GM12878 (cell line): Measurements from ENCODE around the gene POLA2. TPM values are rescaled to one million over a fixed set of nuclear protein-coding genes. Genes with fewer than 3 reads are reported as not detected.

Source experiments
- ATAC-seq: fragments of 200-7000 bp; cut with Tn5 transposase; 3 replicates; pipeline ENCODE4 v1.9.1; 2020; ENCODE audit warnings: mild to moderate bottlenecking, moderate library complexity
- BruUV-seq: library from RNA; stranded (reverse); fragments of 400-500 nt; replicated peaks from 2 replicates; lab custom pipeline; 2021; lab: Mats Ljungman, UMichigan
- CTCF ChIA-PET: fragments of 300-600 bp; sonication (Branson Sonifier 250); formaldehyde crosslinking; extraction: SDS; loops from one replicate; lab custom pipeline; 2021; ENCODE audit warnings: inconsistent platforms; lab: Yijun Ruan, JAX
- POLR2A ChIA-PET: fragments of 350-600 bp; formaldehyde crosslinking; extraction: SDS; loops from one replicate; lab custom pipeline; 2021; ENCODE audit warnings: inconsistent platforms; lab: Charles Lee
- RAD21 ChIA-PET: fragments of 300-600 bp; sonication (Branson Sonifier 250); formaldehyde crosslinking; loops from one replicate; lab custom pipeline; 2023; ENCODE audit warnings: antibody characterized with exemption; ENCODE audit not compliant: unreplicated experiment; lab: Charles Lee
- SMC1A ChIA-PET: fragments of 300-600 bp; sonication (Branson Sonifier 250); formaldehyde crosslinking; loops from one replicate; lab custom pipeline; 2023; ENCODE audit not compliant: unreplicated experiment, uncharacterized antibody; lab: Charles Lee
- DNase-seq: peaks from one replicate; pipeline ENCODE4 v3.0.0-alpha.2; 2011; ENCODE audit warnings: low read depth, low spot score
- FAIRE-seq: peaks from 3 replicates; lab custom pipeline; 2011; peaks lifted over from hg19 to GRCh38; lab: Jason Lieb, UNC
- H2AFZ ChIP-seq: 2 replicates; pipeline ENCODE4 v1.6.0; 2011; ENCODE audit warnings: low read depth, low read length, control low read depth; ENCODE audit not compliant: control insufficient read depth
- H3K27ac ChIP-seq: 2 replicates; pipeline ENCODE4 v1.5.1; 2011; ENCODE audit warnings: control low read depth; ENCODE audit not compliant: control insufficient read depth, insufficient read depth
- H3K27me3 ChIP-seq, 2 experiments: replicated peaks in 1 of 2; 2 replicates each; pipeline versions ENCODE4 v1.6.0 to v1.6.1; 2011; ENCODE audit warnings: low read length in 1 of 2; ENCODE audit not compliant: control insufficient read depth in 2 of 2, insufficient read depth in 2 of 2
- H3K36me3 ChIP-seq, 2 experiments: 2 replicates each; pipeline ENCODE4 v1.5.1; 2011; ENCODE audit warnings: low read length in 1 of 2; ENCODE audit not compliant: control insufficient read depth in 2 of 2, insufficient read depth in 2 of 2
- H3K4me1 ChIP-seq: 2 replicates; pipeline ENCODE4 v1.6.1; 2011; ENCODE audit warnings: mild to moderate bottlenecking, low read length, moderate library complexity, mixed read lengths; ENCODE audit not compliant: control insufficient read depth, insufficient read depth
- H3K4me2 ChIP-seq: 2 replicates; pipeline ENCODE4 v1.6.0; 2011; ENCODE audit warnings: control low read depth; ENCODE audit not compliant: control insufficient read depth, insufficient read depth
- H3K4me3 ChIP-seq: fragments of 200-600 bp; sonication (generic); 2 replicates; pipeline ENCODE4 v1.5.1; 2016
- H3K79me2 ChIP-seq: 2 replicates; pipeline ENCODE4 v1.6.0; 2011; ENCODE audit warnings: low read length; ENCODE audit not compliant: control insufficient read depth, insufficient read depth
- H3K9ac ChIP-seq: 2 replicates; pipeline ENCODE4 v1.8.0; 2011; ENCODE audit warnings: low read length, control low read depth, mixed read lengths; ENCODE audit not compliant: control insufficient read depth, insufficient read depth
- H3K9me3 ChIP-seq: replicated peaks from 3 replicates; pipeline ENCODE4 v1.5.1; 2011; ENCODE audit warnings: mild to moderate bottlenecking, low read length; ENCODE audit not compliant: control insufficient read depth, insufficient read depth
- H4K20me1 ChIP-seq: 2 replicates; pipeline ENCODE4 v1.6.0; 2011; ENCODE audit not compliant: control insufficient read depth, insufficient read depth
- BRCA1 ChIP-seq: IDR thresholded peaks from 2 replicates; pipeline ENCODE4 v1.6.1; 2011; ENCODE audit warnings: low read depth, low read length, improper control_type of control experiment
- RAD21 ChIP-seq: IDR thresholded peaks from 2 replicates; pipeline ENCODE4 v1.6.1; 2011; ENCODE audit warnings: mild to moderate bottlenecking, low read depth, low read length, moderate library complexity; ENCODE audit not compliant: insufficient read depth
- SMAD5 ChIP-seq: IDR thresholded peaks from 2 replicates; pipeline ENCODE4 v1.6.1; 2016; ENCODE audit warnings: antibody characterized with exemption, low read depth
- SMARCA5 ChIP-seq: fragments of 450-650 bp; IDR thresholded peaks from 2 replicates; pipeline ENCODE4 v1.6.1; 2017; ENCODE audit warnings: mild to moderate bottlenecking
- SMC3 ChIP-seq: IDR thresholded peaks from 2 replicates; pipeline ENCODE4 v1.6.1; 2011; ENCODE audit warnings: low read length, improper control_type of control experiment, borderline replicate concordance
- YY1 ChIP-seq: IDR thresholded peaks from 2 replicates; pipeline ENCODE4 v1.6.1; 2011; ENCODE audit warnings: low read depth, mild to moderate bottlenecking, low read length
- ZNF384 ChIP-seq: IDR thresholded peaks from 2 replicates; pipeline ENCODE4 v1.6.1; 2012; ENCODE audit warnings: low read depth, mild to moderate bottlenecking, low read length, improper control_type of control experiment, borderline replicate concordance
- WGBS: methylation state at CpG from one replicate; pipeline ENCODE4 v1.1.6; 2016; ENCODE audit warnings: low lambda C conversion rate; ENCODE audit not compliant: insufficient replicate concordance, insufficient coverage; ENCODE audit errors: missing lambda C conversion rate; 5-methylcytosine and 5-hydroxymethylcytosine counted together
- in situ Hi-C: fragments of 300-500 bp; cut with MboI; formaldehyde crosslinking; loops from 9 replicates; pipeline ENCODE4 v1.14.3; 2018; ENCODE audit warnings: mixed read lengths
- intact Hi-C: fragments of 100-400 bp; cut with micrococcal nuclease; formaldehyde crosslinking; loops from one replicate; pipeline ENCODE4 v1.14.2; 2022; ENCODE audit not compliant: unreplicated experiment
- polyA plus RNA-seq, 11 experiments: library from polyadenylated mRNA; depleted of rRNA in 4 of 11; unstranded in 6 of 11; stranded (reverse) in 5 of 11; fragments of >200 nt; fragmentation: Nextera tagmentation in 4 of 11; fragmentation: Illumina TruSeq in 1 of 11; extraction: Ambion mirVana in 4 of 11; extraction: Trizol in 1 of 11; gene quantifications; 1 replicate in 1 of 11; 2 replicates in 10 of 11; pipeline versions ENCODE4 v1.2.1 to v1.2.3, GENCODE V29; 2011 to 2016; ENCODE audit warnings: inconsistent platforms in 2 of 11, missing spikeins in 2 of 11, low read depth in 1 of 11
- total RNA-seq, 4 experiments: library from RNA; depleted of rRNA in 3 of 4; stranded (reverse); fragments of >200 nt in 3 of 4; fragmentation: Illumina TruSeq in 1 of 4; extraction: Trizol in 1 of 4; gene quantifications; 2 replicates each; pipeline versions ENCODE4 v1.2.1 to v1.2.3, GENCODE V29; 2013 to 2021
- TF ChIP-seq, protein P1 (sequence below), 3 experiments: IDR thresholded peaks in 2 of 3; conservative IDR thresholded peaks in 1 of 3; 2 replicates each; pipeline ENCODE4 v1.5.1; 2011; ENCODE audit warnings: low read depth in 3 of 3, low read length in 3 of 3, mild to moderate bottlenecking in 3 of 3, control low read depth in 2 of 3, moderate library complexity in 2 of 3, inconsistent platforms in 1 of 3, mixed read lengths in 1 of 3; ENCODE audit not compliant: control insufficient read depth in 2 of 3, insufficient read depth in 1 of 3; ENCODE audit errors: extremely low read depth in 1 of 3

POLA2 gene
- total and polyA plus RNA-seq, 10 of the 15 experiments (the other 5 are each of a cell fraction or from before 2014, with no cell fraction given), result 4.2 to 121 (median 56.2) TPM

DNA sequence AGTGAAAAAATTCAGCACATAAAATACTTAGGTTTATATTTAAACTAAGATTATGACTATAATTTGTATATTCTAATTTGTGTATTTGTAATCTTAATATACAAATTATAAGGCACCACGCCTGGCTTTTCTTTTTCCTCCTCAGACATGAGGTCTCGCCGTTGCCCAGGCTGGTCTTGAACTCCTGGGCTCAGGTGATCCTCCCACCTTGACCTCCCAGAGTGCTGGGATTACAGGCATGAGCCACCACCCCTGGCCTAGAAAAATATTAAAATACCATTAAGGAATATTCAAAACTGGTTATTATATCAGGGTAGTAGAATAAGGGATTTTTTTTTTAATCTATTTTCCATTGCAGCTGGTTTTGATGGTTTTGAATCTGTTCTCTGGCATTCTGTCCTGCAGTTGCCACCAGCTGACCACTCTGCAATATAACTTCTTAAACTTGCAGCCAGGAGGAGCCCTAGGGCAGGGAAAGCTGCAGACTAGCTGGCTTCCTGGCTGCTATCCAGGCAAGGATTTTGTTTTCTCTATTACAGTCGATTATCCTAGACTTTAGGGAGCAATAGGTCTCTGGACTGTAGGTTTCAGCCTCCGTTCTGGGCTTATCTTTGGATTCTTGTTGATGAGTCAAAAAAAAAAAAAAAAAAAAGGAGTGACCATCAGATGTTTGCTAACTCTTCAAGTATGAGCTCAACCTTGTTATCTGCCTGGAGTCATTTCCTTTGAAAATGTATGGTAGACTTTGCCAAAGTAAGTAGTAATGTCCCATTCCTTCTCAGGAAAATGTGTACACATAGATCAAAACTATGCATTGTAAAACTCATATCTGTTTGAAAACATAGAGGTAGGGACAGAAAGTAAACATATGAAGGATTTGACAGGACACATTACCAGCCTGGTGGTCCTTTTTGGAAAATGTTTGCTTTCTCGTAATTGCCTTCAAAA is 13.2 kb downstream of the POLA2 start:
- ChIA-PET RAD21 (interaction anchor here (0.6 to 8.7 kb wide), 33 partner anchors 9 to 439 kb away, joined by 3 to 254 read pairs (median 6); partner anchors contain the start of genes CDC42EP2, DPF2 and POLA2), CTCF (interaction anchor here (0.6 to 11.8 kb wide), 43 partner anchors 9 to 1232 kb away, joined by 3 to 351 read pairs (median 4); partner anchors contain the start of genes CDC42EP2, DPF2 and POLA2), POLR2A (interaction anchor here (0.6 to 2.8 kb wide), 9 partner anchors 13 to 163 kb away, joined by 3 to 29 read pairs (median 8); partner anchors contain the start of genes CDC42EP2, DPF2 and POLA2), SMC1A (interaction anchor here (0.6 to 10.3 kb wide), 21 partner anchors 9 to 427 kb away, joined by 3 to 180 read pairs (median 4); partner anchors contain the start of genes CDC42EP2, DPF2 and POLA2)
- Histone ChIP-seq H3K4me2 (no peak overlapping the region), H3K9ac (no peak overlapping the region), H3K4me3 (no peak overlapping the region), H3K4me1 (peaks cover 6% of the 10 kb centered on the region; the same call in 1 of the 2 replicates), H3K27ac (no peak overlapping the region), H3K36me3 (peaks cover 0 to 14% of the 10 kb centered on the region in 2 experiments; a peak in 3 of 4 replicates), H3K79me2 (no peaks in the 10 kb centered on the region), H3K27me3 (no peaks in the 10 kb centered on the region), H4K20me1 (no peaks in the 10 kb centered on the region), H3K9me3 (no peaks in the 10 kb centered on the region), H2AFZ (no peak overlapping the region)
- in situ Hi-C loops, result no loop called here
- 54% methylated on average over 6 of the region's 6 CpGs for WGBS
- TF ChIP-seq, protein P1, sequence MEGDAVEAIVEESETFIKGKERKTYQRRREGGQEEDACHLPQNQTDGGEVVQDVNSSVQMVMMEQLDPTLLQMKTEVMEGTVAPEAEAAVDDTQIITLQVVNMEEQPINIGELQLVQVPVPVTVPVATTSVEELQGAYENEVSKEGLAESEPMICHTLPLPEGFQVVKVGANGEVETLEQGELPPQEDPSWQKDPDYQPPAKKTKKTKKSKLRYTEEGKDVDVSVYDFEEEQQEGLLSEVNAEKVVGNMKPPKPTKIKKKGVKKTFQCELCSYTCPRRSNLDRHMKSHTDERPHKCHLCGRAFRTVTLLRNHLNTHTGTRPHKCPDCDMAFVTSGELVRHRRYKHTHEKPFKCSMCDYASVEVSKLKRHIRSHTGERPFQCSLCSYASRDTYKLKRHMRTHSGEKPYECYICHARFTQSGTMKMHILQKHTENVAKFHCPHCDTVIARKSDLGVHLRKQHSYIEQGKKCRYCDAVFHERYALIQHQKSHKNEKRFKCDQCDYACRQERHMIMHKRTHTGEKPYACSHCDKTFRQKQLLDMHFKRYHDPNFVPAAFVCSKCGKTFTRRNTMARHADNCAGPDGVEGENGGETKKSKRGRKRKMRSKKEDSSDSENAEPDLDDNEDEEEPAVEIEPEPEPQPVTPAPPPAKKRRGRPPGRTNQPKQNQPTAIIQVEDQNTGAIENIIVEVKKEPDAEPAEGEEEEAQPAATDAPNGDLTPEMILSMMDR (IDR thresholded peaks at IDR 0.05 in 2 of 3, conservative IDR thresholded peaks at IDR 0.05 in 1 of 3; ENCODE audit: control insufficient read depth in 2 of 3, extremely low read depth in 1 of 3, insufficient read depth in 1 of 3, low read depth in 3 of 3, low read length in 3 of 3), result peak; percentile 68 to 94 (median 69)
- TF ChIP-seq SMARCA5, result peak; percentile 84; the same call in 1 of the 2 replicates
- no peak for TF ChIP-seq BRCA1
- TF ChIP-seq ZNF384, result 0 out of 2 replicates have a peak, but pooled peaks have one; percentile 28
- peak; percentile 91 for TF ChIP-seq SMC3
- peak; percentile 90 for TF ChIP-seq RAD21
- 0 out of 2 replicates have a peak, but pooled peaks have one; percentile 49 for TF ChIP-seq YY1
- no peak for TF ChIP-seq SMAD5
- no peak for DNase-seq
- no TSS peak for BruUV-seq
- FAIRE-seq, result peak; percentile 84
- intact Hi-C loops, result loop anchor here (1.0 kb wide), 2 partner anchors 40 to 55 kb away; no protein-coding TSS in a partner anchor
- peak; percentile 89 for ATAC-seq
